ENCODE data around the gene CDK6. TPM values are rescaled to one million over a fixed set of nuclear protein-coding genes. Genes with fewer than 3 reads are reported as not detected.

Gene CDK6
- total RNA-seq, 1 experiment from 2014 or later, result 30.7 TPM

- no peak for DNase-seq
- peaks cover 2% of the 10 kb centered on the region; the same call in 1 of the 2 replicates for H3K36me3 ChIP-seq
- no peak overlapping the region for H3K4me3 ChIP-seq
- H3K9me3 ChIP-seq, result no peaks in the 10 kb centered on the region
- no peaks in the 10 kb centered on the region for H3K27me3 ChIP-seq
Observed at GRCh38 chr7:92586841-92587240, 249.5 kb downstream of the CDK6 start.

GRCh38 chr7:92586403-92586802 is 250.0 kb downstream of the CDK6 start:
- no peaks in the 10 kb centered on the region for H3K27me3 ChIP-seq
- peaks cover 2% of the 10 kb centered on the region; the same call in 1 of the 2 replicates for H3K36me3 ChIP-seq
- no peaks in the 10 kb centered on the region for H3K9me3 ChIP-seq
- H3K4me3 ChIP-seq, result no peak overlapping the region
- no peak for DNase-seq

GRCh38 chr7:92584953-92585352 is 251.4 kb downstream of the CDK6 start:
- no peaks in the 10 kb centered on the region for H3K9me3 ChIP-seq
- H3K27me3 ChIP-seq, result no peaks in the 10 kb centered on the region
- DNase-seq, result no peak
- H3K36me3 ChIP-seq, result peaks cover 5% of the 10 kb centered on the region; the same call in 1 of the 2 replicates
- H3K4me3 ChIP-seq, result no peak overlapping the region

GRCh38 chr7:92582948-92583347 is 253.4 kb downstream of the CDK6 start:
- Histone ChIP-seq H3K4me3 (no peak overlapping the region), H3K9me3 (no peaks in the 10 kb centered on the region), H3K36me3 (peaks cover 23% of the 10 kb centered on the region), H3K27me3 (no peaks in the 10 kb centered on the region)
- no peak for DNase-seq

- Histone ChIP-seq H3K4me3 (no peak overlapping the region), H3K27me3 (no peaks in the 10 kb centered on the region), H3K36me3 (peaks cover 46% of the 10 kb centered on the region), H3K9me3 (no peaks in the 10 kb centered on the region)
- no peak for DNase-seq
Observed at GRCh38 chr7:92576296-92576695, 260.1 kb downstream of the CDK6 start.

- H3K36me3 ChIP-seq, result peaks cover 31% of the 10 kb centered on the region
- DNase-seq, result no peak
- no peak overlapping the region for H3K4me3 ChIP-seq
- no peaks in the 10 kb centered on the region for H3K9me3 ChIP-seq
- no peaks in the 10 kb centered on the region for H3K27me3 ChIP-seq
Observed at GRCh38 chr7:92569137-92569536, 267.2 kb downstream of the CDK6 start.

- Histone ChIP-seq H3K4me3 (no peak overlapping the region), H3K27me3 (no peaks in the 10 kb centered on the region), H3K36me3 (peaks cover 33% of the 10 kb centered on the region), H3K9me3 (no peaks in the 10 kb centered on the region)
- no peak for DNase-seq
Observed at GRCh38 chr7:92567460-92567859, 268.9 kb downstream of the CDK6 start.

- H3K27me3 ChIP-seq, result no peaks in the 10 kb centered on the region
- H3K9me3 ChIP-seq, result no peaks in the 10 kb centered on the region
- H3K36me3 ChIP-seq, result peaks cover 31% of the 10 kb centered on the region
- H3K4me3 ChIP-seq, result no peak overlapping the region
- no peak for DNase-seq
Observed at GRCh38 chr7:92563345-92563744, 273.0 kb downstream of the CDK6 start.

GRCh38 chr7:92560602-92561001 is 275.8 kb downstream of the CDK6 start:
- Histone ChIP-seq H3K36me3 (peaks cover 21% of the 10 kb centered on the region), H3K27me3 (no peaks in the 10 kb centered on the region), H3K4me3 (no peak overlapping the region), H3K9me3 (no peaks in the 10 kb centered on the region)
- DNase-seq, result no peak

- H3K27me3 ChIP-seq, result no peaks in the 10 kb centered on the region
- DNase-seq, result no peak
- H3K36me3 ChIP-seq, result peaks cover 11% of the 10 kb centered on the region
- H3K4me3 ChIP-seq, result no peak overlapping the region
- no peaks in the 10 kb centered on the region for H3K9me3 ChIP-seq
Observed at GRCh38 chr7:92557808-92558362, 278.5 kb downstream of the CDK6 start.

GRCh38 chr7:92557249-92557648 is 279.1 kb downstream of the CDK6 start:
- no peaks in the 10 kb centered on the region for H3K27me3 ChIP-seq
- no peaks in the 10 kb centered on the region for H3K9me3 ChIP-seq
- peaks cover 9% of the 10 kb centered on the region for H3K36me3 ChIP-seq
- H3K4me3 ChIP-seq, result no peak overlapping the region
- DNase-seq, result no peak

Other genes starting within 250 kb of the CDK6 start
- gene FAM133B, start 246.2 kb downstream of the CDK6 start, total RNA-seq (2014; rRNA removed; shearing (Covaris generic); ENCODE audit: low replicate concordance), result 6.6 and 7.7 TPM in 2 replicates

All from MG63 (cell line).